NOMO-1 treated with DMSO at 0.1 percent for 48 hours (cell line): Measurements from ENCODE around the gene SPRED1.
"Not testable (repeated sequence)": the region's sequence is repeated elsewhere in the genome, so short reads cannot be mapped to it uniquely, and the experiment has no call there.

Experiments used
- DNase-seq: peaks from one replicate; lab custom pipeline; 2025; ENCODE audit not compliant: unreplicated experiment; lab: John Stamatoyannopoulos, UW

The SPRED1 gene

DNA sequence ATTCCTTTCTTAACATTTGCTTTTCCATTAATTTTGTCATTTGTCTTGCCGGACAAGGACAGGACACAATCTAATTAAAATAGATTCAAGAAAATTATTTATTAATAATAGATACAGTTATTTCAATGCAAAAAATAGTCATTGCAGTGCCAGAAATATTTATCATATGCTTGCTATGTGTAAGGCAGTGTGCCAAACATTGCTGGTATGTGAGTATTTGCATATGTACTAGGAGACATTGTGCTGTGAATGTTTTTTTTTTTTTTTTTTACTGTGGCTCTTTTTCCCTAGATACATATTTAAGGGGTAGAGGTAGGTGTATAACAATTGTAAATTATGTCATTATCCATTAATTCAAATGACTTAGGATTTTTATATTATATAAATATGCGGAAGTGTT lies 23.3 kb downstream of the SPRED1 start:
- no peak for DNase-seq

DNA sequence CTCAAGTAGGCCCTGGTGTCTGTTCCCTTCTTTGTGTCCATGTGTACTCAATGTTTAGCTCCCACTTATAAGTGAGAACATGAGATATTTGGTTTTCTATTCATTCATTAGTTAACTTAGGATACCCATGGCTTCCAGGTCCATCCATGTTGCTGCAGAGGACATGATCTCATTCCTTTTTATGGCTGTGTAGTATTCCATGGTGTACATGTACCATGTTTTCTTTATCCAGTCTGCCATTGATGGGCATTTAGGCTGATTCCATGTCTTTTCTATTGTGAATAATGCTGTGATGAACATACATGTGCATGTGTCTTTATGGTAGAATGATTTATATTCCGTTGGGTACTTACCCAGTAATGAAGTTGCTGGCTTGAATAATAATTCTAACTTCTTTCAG lies 24.6 kb downstream of the SPRED1 start:
- not testable (repeated sequence) for DNase-seq

DNA sequence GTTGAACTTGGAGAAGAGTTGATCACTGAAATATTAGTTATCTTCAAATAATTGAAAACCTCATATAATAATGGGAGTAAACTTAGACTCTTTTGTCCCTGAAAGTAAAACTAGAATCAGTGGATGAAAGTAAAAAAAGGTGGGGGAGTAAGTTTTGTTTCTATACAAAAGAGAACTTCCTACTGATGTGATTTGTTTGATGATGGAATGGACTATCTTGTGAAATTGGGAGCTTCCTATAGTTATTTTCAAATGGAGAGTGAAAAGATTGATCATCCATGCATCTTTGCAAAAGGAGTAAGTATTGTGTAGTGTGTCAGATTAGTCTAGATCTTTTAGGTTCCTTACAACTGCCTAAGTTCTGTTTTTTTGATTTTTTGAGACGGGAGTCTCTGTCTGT lies 28.4 kb downstream of the SPRED1 start:
- no peak for DNase-seq

DNA sequence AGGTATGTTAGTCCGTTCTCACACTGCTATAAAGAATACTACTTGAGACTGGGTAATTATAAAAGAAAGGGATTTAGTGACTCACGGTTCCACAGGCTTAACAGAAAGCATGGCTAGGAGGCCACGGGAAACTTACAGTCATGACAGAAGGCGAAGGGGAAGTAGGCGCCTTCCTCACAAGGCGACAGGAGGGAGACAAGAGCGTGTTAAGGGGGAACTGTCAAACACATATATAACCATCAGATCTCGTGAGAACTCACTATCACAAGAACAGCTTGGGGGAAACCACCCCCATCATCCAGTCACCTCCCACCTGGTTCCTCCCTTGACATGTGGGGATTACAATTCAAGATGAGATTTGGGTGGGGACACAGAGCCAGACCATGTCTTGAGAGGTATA lies 30.4 kb downstream of the SPRED1 start:
- no peak for DNase-seq

DNA sequence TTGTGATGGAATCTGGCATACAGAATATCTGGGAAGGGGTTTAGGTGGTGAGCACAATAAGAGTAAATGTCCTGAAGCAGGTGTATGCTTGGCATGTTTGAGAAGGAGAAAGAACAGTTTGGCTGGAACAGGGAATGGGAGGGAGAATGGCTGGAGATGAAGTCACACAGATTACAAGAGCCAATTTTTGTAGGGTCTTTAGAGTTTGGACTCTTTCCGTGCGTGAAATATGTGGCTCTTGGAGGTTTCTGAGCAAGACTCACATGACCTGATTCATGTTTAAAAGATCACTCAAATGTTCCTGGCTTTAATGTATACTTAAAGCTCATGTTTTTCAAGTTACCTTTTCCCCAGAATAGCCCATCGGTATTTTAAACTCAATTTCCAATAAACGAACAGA lies 32.8 kb downstream of the SPRED1 start:
- no peak for DNase-seq

DNA sequence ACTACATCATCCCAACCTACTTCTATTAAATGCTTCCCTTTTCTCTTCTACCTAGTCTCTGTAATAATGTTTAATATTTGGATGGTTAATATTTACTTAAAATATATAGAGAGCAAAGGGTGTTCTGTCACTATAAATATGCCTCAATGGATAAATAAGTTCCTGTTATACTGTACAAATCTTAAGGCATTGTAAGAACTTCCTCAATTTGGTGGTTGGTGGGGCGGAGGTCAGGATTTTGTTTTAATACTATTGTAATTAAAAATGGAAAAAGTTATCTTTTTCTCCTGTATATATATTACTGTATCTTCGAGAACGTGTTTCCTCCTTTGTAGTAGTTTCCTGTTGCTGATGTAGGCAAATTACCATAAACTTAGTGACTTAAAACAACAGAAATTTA lies 41.5 kb downstream of the SPRED1 start:
- peak; percentile 4 for DNase-seq

DNA sequence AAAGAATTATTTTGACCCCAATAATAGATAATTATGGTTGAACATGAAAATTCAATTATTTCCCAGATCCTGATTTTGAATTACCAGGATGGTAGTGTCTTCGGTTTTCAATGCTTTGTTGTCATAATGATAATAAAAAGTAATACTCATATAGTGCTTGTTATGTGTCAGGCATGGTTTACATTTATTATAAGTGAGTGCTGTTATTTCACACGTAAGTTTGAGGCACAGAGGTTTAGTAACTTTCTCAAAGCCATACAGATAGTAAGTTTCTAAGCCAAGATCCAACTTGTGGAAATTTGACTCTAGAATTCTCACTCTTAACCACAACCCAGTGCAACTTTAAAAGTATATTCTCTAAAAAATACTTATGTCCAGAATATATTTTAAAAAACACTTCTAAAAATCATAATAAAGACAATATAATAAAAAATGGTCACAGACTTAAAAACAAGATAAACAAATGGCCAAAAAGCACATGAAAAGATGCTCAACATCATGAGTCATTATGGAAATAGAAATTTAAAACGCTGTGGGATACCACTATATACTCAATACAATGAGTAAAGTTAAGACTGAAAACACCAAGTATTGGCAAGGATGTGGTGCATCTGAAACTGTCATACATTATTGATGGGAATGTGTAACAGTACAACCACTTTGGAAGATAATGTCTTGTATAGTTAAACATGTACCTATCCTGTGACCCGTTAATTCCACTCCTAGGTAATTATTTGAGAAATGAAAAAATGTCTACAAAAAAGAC lies 45.2 kb downstream of the SPRED1 start:
- DNase-seq = no peak

DNA sequence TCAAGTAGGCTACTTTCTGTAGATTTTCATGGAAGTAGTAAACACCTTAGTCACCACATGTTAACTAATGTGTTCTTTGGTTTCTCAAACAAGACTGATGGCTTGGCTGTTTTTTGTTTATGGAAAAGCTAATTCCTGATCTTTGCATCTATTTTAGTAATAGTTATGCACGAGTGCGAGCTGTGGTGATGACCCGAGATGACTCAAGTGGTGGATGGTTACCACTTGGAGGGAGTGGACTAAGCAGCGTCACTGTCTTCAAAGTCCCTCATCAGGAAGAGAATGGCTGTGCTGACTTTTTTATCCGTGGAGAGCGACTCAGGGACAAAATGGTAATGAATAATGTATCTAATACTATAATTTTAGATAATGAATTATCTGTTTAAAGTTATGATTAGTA lies 46.6 kb downstream of the SPRED1 start:
- no peak for DNase-seq

DNA sequence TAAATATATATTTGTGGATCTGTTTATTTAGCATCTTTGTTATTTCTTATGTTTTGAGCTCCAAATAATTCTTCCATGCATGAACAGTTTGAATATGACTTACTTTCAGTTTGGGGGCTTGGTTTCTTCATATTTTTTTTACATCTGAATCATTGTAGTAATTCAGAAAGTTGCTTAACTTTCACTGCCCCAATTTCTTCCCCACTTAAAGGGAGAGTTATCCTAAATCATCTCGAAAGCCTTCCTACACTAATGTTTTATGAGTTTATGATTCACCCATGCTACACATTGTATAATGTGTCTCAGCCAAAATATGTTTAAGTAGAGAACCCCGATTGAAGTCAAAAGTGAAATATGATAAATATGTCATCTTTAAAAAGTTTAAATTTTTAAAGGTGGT lies 47.8 kb downstream of the SPRED1 start:
- DNase-seq = peak; percentile 61

DNA sequence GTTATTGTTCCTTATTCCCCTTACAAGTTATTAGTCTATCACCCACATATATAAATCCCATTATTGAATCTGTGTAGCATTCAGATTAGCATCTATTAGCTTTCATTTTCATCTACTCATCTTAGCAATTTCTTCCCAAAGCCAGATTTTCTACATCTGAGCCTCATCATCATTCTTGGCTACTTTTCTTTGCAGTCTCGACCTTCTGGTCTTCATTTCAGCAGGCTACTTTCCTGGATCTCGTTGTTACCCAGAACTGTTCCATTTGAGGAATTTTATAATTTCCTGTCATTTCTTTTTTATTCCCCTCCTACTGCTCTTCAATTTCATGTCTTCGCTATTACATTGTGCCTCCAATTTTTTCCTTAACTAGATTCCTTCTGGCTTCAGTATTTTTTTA lies 51.8 kb downstream of the SPRED1 start:
- no peak for DNase-seq

DNA sequence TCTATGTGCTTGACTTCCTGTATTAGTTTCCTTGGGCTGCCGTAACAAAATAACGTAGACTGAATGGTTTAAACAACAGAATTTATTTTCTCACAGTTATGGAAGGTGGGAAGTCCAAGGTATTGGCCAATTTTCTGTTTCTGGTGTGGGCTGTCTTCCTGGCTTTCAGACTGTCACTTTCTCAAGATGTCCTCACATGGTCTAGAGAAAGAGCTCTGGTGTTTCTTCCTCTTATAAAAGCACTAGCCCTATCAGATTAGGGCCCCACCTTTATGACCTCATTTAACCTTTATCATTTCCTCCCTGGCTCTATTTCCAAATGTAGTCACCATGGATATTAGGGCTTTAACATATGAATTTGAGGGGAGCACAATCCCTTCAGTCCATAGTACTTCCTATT lies 54.6 kb downstream of the SPRED1 start:
- DNase-seq = peak; percentile 35

DNA sequence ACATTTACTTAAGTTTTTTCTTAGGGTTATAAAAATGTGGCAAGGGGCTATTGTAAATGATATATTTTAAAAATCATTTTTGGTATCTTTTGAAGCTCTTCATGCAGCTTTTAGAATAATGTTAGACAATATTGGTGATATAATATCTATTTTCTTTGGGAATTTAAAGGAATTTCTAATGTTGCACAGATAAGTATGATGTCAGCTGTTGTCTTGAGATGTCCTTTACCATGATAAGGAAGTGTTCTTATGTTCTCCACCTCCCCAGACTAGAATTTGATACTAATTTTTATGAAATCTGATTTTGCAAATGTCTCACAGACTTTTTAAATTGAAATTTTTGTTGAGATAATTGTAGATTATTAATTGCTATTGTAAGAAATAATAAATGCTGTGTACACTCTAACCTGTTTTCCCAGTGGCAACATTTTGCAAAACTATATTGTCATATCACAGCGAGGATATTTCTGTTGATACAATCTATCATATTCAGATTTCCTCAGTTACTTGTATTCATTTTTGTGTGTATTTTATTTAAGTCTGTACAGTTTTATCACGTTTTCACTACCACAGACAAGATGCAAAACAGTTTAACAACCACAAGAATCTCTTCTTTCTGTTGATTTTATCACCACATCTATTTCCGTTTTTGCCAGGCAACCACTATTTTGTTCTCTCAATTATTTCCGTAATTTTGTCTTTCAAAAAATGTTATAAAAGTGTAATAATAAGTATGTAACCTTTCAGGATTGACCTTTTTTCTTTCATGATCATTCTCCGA lies 55.4 kb downstream of the SPRED1 start:
- no peak for DNase-seq

DNA sequence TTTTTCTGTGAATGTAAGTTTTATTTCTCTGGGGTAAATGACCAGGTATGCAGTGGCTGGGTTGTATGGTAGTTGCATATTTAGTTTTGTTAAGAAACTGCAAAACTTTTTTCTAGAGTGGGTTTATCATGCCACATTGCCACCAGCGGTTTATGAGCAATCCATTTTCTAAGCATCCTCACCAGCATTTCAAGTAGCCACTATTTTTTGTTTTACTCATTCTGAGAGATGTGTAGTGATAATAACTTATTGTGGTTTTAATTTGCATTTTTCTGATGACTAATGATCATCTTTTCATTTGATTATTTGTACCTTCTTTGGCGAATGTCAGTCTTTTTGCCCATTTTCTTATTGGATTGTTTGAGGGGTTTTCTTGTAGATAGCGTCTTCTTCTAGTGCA lies 56.2 kb downstream of the SPRED1 start:
- no peak for DNase-seq

DNA sequence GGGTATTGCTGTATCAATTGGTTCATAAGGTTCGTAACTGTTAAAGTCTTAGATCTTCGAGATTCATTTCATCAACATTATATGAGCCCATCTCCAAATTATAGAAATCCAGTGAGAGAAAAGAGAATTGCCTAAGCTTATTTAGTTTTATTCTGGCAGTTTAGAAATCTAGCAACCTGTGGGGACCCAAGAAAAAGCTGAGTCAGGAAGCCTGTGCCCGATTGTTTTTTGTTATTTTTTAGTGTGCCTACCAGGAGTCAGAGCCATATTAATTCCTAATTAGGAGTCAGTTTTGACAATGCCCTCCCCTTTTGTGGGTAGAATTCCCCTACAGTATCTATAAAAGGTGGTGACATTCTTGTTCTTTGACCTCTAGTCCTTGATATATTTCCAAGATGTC lies 59.6 kb downstream of the SPRED1 start:
- no peak for DNase-seq

DNA sequence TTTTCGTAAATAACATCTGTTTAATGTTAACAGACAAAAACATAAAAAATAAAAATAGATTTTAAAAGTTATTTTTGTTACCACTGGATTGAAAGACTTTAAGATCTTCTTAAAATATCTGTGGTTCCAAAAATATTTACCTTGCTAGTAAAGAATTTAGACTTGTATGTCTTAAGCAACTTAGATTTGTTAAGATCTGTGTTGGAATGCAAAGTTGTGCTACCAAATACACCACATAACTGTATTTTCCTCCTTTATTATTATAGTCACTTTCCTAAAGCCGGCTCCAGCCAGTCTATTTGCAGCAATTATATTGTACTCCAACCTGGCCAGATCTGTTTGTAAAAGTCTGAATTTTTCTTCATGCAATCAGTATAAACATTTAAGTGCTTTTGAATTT lies 63.7 kb downstream of the SPRED1 start:
- DNase-seq = no peak

DNA sequence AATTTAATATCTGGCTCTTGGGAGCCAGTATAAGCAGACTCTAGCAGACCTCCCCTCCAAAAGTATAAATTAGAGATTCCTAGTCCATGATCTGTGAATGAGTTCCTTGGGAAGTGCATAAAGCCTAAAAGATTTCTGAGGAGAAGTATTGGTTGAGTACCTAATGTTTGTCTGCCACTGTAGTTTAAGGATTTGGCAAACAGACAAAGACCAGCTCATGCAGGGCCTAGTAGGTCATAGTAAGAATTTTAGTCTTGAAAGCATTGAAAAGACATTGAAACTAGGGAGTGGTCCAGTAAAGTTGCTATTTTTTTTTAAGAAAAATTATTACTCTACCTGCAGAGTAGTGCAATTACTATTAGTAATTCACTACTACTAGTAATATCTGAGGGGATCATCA lies 67.5 kb downstream of the SPRED1 start:
- no peak for DNase-seq

DNA sequence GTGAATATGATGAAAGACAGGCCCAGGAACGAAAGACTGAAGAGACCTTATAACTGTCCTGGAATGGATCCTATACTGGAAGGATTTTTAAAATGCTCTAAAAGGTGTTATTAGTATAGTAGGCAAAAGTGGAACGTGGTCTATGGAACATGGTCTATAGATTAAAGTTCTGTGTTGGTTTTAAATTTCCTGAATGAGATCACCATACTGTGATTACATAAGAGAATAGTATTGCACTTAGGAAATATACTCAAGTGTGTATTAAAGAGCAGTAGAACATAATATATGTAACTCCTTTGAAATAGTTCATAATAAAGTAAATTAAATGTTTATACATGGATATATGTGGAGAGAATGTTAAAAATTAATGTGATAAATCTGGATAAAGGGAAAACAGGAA lies 68.2 kb downstream of the SPRED1 start:
- no peak for DNase-seq

DNA sequence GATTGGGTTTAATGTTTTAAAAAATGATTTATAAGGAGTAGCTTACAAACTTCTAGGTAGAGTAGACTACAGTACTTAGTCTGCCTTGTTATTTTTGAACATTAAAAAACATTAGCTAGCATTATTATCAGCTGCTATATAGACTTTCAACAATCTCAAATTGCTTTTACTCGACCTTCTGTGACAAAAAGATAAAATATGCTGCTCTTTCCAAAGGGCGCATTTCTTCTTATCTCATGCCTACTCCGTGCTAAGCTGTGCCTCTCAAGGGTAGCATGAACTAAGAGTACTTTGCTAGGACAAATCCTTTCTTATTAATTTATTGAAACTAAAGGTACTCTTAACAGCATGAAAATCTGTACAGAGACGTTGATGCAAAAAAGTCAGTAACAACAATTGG lies 71.3 kb downstream of the SPRED1 start:
- DNase-seq = no peak

DNA sequence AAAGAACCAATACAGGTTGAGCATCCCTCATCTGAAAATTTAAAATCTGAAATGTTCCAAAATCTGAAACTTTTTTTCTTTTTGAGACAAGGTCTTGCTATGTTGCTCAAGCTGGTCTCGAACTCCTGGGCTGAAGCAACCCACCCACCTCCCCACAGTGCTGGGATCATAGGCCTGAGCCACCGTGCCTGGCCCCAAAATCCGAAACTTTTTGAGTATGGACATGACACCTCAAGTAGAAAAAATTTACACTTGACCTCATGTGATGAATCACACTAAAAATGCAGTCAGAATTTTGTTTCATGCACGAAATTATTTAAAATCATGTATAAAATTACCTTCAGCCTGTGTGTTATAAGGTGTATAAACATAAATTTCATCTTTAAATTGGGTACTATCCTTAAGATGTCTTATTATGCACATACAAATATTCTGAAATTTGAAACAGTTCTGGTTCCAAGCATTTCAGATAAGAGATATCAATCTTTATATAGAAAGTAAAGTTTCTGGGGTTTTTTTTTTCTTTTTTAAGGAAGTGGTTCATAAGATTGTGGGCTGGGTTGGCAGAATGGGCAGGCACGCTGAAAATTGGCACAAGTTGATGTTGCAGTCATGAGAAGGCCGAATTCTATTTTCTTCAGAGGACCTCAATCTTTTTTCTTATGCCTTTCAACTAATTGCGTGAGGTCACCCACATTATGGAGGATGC lies 72.5 kb downstream of the SPRED1 start:
- DNase-seq = peak; percentile 17

DNA sequence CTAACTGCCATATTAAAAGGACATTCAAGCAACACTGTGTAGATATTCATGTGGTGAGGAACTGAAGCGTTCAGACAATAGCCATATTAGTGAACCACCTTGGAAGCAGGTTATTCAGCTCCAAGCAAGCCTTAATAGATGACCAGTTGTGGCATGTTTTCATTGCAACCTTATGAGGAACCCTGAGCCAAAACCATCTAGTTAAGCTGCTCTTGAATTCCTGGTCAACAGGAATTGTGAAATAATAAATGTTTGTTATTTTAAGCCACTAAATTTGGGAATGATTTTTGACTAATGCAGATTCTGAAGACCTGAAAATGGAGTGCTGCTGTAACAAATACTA lies 73.0 kb downstream of the SPRED1 start:
- no peak for DNase-seq

DNA sequence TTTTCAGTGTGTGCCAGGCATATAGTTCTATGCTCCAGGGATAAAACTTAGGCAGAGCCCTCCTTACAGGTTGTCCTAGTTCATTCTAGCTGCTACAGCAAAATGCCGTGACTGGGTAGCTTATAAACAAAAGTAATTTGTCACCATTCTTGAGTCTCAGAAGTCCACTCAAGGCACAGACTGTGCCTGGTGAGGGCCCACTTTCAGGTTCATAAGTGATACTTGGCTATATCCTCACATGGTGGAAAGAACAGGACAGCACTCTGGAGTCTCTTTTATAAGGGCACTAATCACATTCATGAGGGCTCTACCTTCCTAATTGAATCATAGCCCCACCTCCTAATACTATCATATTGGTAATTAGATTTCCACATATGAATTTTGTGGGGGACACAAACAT lies 80.1 kb downstream of the SPRED1 start:
- no peak for DNase-seq

DNA sequence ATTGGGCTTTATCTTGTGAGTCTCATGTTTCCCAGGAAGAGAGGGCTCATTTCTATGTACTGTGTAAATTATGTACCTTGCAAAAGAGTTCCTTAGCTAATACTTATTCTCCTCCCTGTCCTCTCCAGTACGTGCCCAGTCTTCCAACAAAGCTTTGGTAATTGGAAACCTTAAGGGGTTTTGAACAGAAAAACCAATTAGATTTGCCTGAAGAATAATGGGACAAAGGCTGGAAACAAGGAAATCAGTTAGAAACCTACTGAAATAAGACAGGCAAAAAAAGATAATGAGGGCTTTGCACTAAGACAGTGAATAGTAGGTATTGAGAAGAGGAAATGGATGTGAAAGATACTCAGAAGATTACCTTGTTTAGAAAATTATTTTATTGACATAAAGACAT lies 82.5 kb downstream of the SPRED1 start:
- no peak for DNase-seq
